Bone marrow (tissue), 2 donors: ENCODE measurements around the gene MDFI.

Experiments used
- DNase-seq, 2 donors: peaks; one replicate each; lab custom pipeline; 2025; lab: John Stamatoyannopoulos, UW

Gene MDFI

GRCh38 chr6:41651246-41651961 is 13.1 kb downstream of the MDFI start:
- DNase-seq: no peak

GRCh38 chr6:41651962-41652657 is 13.8 kb downstream of the MDFI start:
- DNase-seq: no peak

GRCh38 chr6:41652866-41653652 is 14.8 kb downstream of the MDFI start:
- DNase-seq: no peak

GRCh38 chr6:41653691-41654090 is 15.4 kb downstream of the MDFI start:
- no peak for DNase-seq

GRCh38 chr6:41654151-41654697 is 16.0 kb downstream of the MDFI start:
- DNase-seq: no peak

GRCh38 chr6:41654698-41655151 is 16.5 kb downstream of the MDFI start:
- DNase-seq: no peak

- DNase-seq: no peak
These were observed 16.9 kb downstream of the MDFI start for GRCh38 chr6:41655176-41655575.

- DNase-seq: no peak
These were observed 17.4 kb downstream of the MDFI start for GRCh38 chr6:41655646-41656001.

- DNase-seq: no peak
These were observed 17.9 kb downstream of the MDFI start for GRCh38 chr6:41656002-41656691.

GRCh38 chr6:41657131-41658094 is 19.1 kb downstream of the MDFI start:
- DNase-seq: no peak

- no peak for DNase-seq
These were observed 20.4 kb downstream of the MDFI start for GRCh38 chr6:41658636-41659035.

GRCh38 chr6:41659935-41660334 is 21.7 kb downstream of the MDFI start:
- no peak for DNase-seq

- DNase-seq: no peak
These were observed 25.3 kb downstream of the MDFI start for GRCh38 chr6:41663568-41663967.

GRCh38 chr6:41664271-41664670 is 26.0 kb downstream of the MDFI start:
- DNase-seq: no peak

GRCh38 chr6:41667195-41667594 is 28.9 kb downstream of the MDFI start:
- no peak for DNase-seq

GRCh38 chr6:41668968-41669367 is 30.7 kb downstream of the MDFI start:
- no peak for DNase-seq

- DNase-seq: no peak
These were observed 32.6 kb downstream of the MDFI start for GRCh38 chr6:41670703-41671360.

GRCh38 chr6:41671376-41671775 is 33.1 kb downstream of the MDFI start:
- DNase-seq: no peak

- DNase-seq: no peak
These were observed 33.7 kb downstream of the MDFI start for GRCh38 chr6:41672016-41672415.
